Measurements from ENCODE around the gene DCAF10.

- TF ChIP-seq CTCF (IDR thresholded peaks at IDR 0.05; ENCODE audit: low read depth, low read length, missing input control): no peak
- no peak for TF ChIP-seq RAD21 (IDR thresholded peaks at IDR 0.05)
- TF ChIP-seq TAF1 (conservative IDR thresholded peaks at IDR 0.05): no peak
These were observed 70.2 kb downstream of the DCAF10 start for GRCh38 chr9:37870799-37871176.

Data from liver (tissue), 3 donors.